ENCODE measurements around the gene FOXN1.
A peak's percentile ranks its signal among the peaks of the same experiment; 100 is the strongest.

The FOXN1 gene

GRCh38 chr17:28527859-28528258, 21.7 kb downstream of the FOXN1 start:
- DNase-seq = no peak

GRCh38 chr17:28528327-28529012, 22.3 kb downstream of the FOXN1 start:
- DNase-seq = no peak

- DNase-seq = no peak
These were observed 22.9 kb downstream of the FOXN1 start for GRCh38 chr17:28529013-28529400.

GRCh38 chr17:28530250-28530649, 24.1 kb downstream of the FOXN1 start:
- no peak for DNase-seq

GRCh38 chr17:28530926-28531325, 24.8 kb downstream of the FOXN1 start:
- no peak for DNase-seq

GRCh38 chr17:28532050-28532960, 26.2 kb downstream of the FOXN1 start:
- no peak for DNase-seq

GRCh38 chr17:28533091-28533807, 27.1 kb downstream of the FOXN1 start:
- no peak for DNase-seq

GRCh38 chr17:28534740-28535375, 28.7 kb downstream of the FOXN1 start:
- DNase-seq = no peak

- DNase-seq = no peak
These were observed 30.5 kb downstream of the FOXN1 start for GRCh38 chr17:28536532-28537218.

GRCh38 chr17:28537219-28537610, 31.1 kb downstream of the FOXN1 start:
- DNase-seq = no peak

- DNase-seq = no peak
These were observed 32.2 kb downstream of the FOXN1 start for GRCh38 chr17:28538296-28538895.

- DNase-seq = no peak
These were observed 34.1 kb downstream of the FOXN1 start for GRCh38 chr17:28540231-28540630.

- no peak for DNase-seq
These were observed 35.3 kb downstream of the FOXN1 start for GRCh38 chr17:28541439-28541838.

GRCh38 chr17:28544402-28545140, 38.4 kb downstream of the FOXN1 start:
- DNase-seq = no peak

- no peak for DNase-seq
These were observed 39.0 kb downstream of the FOXN1 start for GRCh38 chr17:28545141-28545503.

- DNase-seq = no peak
These were observed 39.8 kb downstream of the FOXN1 start for GRCh38 chr17:28545787-28546415.

GRCh38 chr17:28547096-28547622, 41.0 kb downstream of the FOXN1 start:
- no peak for DNase-seq

GRCh38 chr17:28547623-28548416, 41.7 kb downstream of the FOXN1 start:
- DNase-seq = peak; percentile 7 to 56

GRCh38 chr17:28548417-28549130, 42.4 kb downstream of the FOXN1 start:
- DNase-seq = no peak

All from hippocampal formation (tissue), 2 donors.